PC-9 (cell line): Measurements from ENCODE around the gene MMS22L. TPM values are rescaled to one million over a fixed set of nuclear protein-coding genes. Genes with fewer than 3 reads are reported as not detected.

Source experiments
- BruUV-seq: library from RNA; stranded (reverse); fragments of 400-500 nt; replicated peaks from 2 replicates; lab custom pipeline; 2021; lab: Mats Ljungman, UMichigan
- CTCF ChIA-PET: fragments of 300-600 bp; sonication (Branson Sonifier 250); formaldehyde crosslinking; loops from one replicate; lab custom pipeline; 2022; ENCODE audit warnings: antibody characterized with exemption; lab: Charles Lee
- POLR2A ChIA-PET: fragments of 300-600 bp; sonication (Branson Sonifier 250); formaldehyde crosslinking; loops from one replicate; lab custom pipeline; 2022; ENCODE audit warnings: antibody characterized with exemption; ENCODE audit not compliant: unreplicated experiment; lab: Charles Lee
- DNase-seq, 2 experiments: peaks; one replicate each; pipeline versions ENCODE4 v3.0.0 to v3.0.0-alpha.2; 2015 to 2022; ENCODE audit warnings: mixed read lengths in 1 of 2
- H2AFZ ChIP-seq: fragments of 200-600 bp; sonication (generic); 2 replicates; pipeline ENCODE4 v1.8.1; 2017; ENCODE audit warnings: antibody characterized with exemption
- H3F3A ChIP-seq: fragments of 200-600 bp; sonication (generic); 2 replicates; pipeline ENCODE4 v1.8.1; 2017; ENCODE audit warnings: antibody characterized with exemption, mild to moderate bottlenecking, low read depth; ENCODE audit not compliant: insufficient read depth
- H3K27ac ChIP-seq: fragments of 200-600 bp; sonication (generic); 2 replicates; pipeline ENCODE4 v1.6.1; 2016; ENCODE audit warnings: mixed run types
- H3K27me3 ChIP-seq: fragments of 200-600 bp; sonication (generic); 2 replicates; pipeline ENCODE4 v1.6.1; 2016; ENCODE audit warnings: low read depth, mixed run types; ENCODE audit not compliant: insufficient read depth
- H3K36me3 ChIP-seq: fragments of 200-600 bp; sonication (generic); 2 replicates; pipeline ENCODE4 v1.6.1; 2016; ENCODE audit warnings: low read depth, mixed run types
- H3K4me1 ChIP-seq: fragments of 200-600 bp; sonication (generic); replicated peaks from 2 replicates; pipeline ENCODE4 v1.6.1; 2016; ENCODE audit warnings: mixed run types; ENCODE audit not compliant: insufficient read depth
- H3K4me2 ChIP-seq: fragments of 200-600 bp; sonication (generic); 2 replicates; pipeline ENCODE4 v1.6.1; 2017; ENCODE audit warnings: mixed run types
- H3K4me3 ChIP-seq: fragments of 200-600 bp; sonication (generic); 2 replicates; pipeline ENCODE4 v1.6.1; 2016; ENCODE audit warnings: mixed run types
- H3K79me2 ChIP-seq: fragments of 200-600 bp; sonication (generic); 2 replicates; pipeline ENCODE4 v1.6.1; 2017; ENCODE audit warnings: low read depth, mixed run types
- H3K9me2 ChIP-seq: fragments of 200-600 bp; sonication (generic); 2 replicates; pipeline ENCODE4 v1.8.1; 2017; ENCODE audit warnings: mild to moderate bottlenecking; ENCODE audit not compliant: insufficient read depth
- H3K9me3 ChIP-seq: fragments of 200-600 bp; sonication (generic); 2 replicates; pipeline ENCODE4 v1.8.1; 2016; ENCODE audit warnings: low read depth; ENCODE audit not compliant: insufficient read depth
- H4K20me1 ChIP-seq: fragments of 200-600 bp; sonication (generic); 2 replicates; pipeline ENCODE4 v1.8.1; 2017; ENCODE audit not compliant: insufficient read depth
- EZH2 ChIP-seq: fragments of 200-600 bp; sonication (generic); IDR thresholded peaks from 2 replicates; pipeline ENCODE4 v1.8.0; 2017; ENCODE audit warnings: antibody characterized with exemption, low read depth
- intact Hi-C: fragments of 100-400 bp; cut with micrococcal nuclease; formaldehyde crosslinking; loops from one replicate; pipeline ENCODE4 v1.10.0; 2022; ENCODE audit not compliant: unreplicated experiment
- total RNA-seq: library from RNA; stranded (reverse); gene quantifications from 2 replicates; pipeline ENCODE4 v1.2.3, GENCODE V29; 2021
- TF ChIP-seq, protein P1 (sequence below): fragments of 200-600 bp; sonication (generic); conservative IDR thresholded peaks from 2 replicates; pipeline ENCODE4 v1.6.1; 2017; ENCODE audit warnings: mixed run types, antibody characterized with exemption, mild to moderate bottlenecking, moderate library complexity

MMS22L gene
- total RNA-seq, 1 experiment from 2014 or later: 43.6 TPM

DNA sequence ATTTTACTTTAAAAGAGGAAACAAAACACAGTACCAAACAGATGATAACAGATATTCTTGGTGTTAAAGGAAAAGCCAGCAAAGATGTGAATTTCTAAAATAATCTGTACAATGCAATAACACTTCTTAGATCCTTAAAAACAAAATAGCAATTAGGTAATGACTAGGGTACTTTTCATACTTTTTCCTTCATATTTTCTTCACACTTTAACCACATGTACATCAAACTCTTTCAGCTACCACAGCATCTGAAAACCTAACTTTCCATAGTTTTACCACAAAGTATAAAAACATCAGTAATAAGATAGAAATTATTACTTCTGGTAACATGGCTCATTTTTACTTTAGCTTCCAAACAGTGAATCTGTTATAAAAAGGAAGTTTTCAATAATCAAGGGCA, 141.3 kb downstream of the MMS22L start:
- H3K27me3 ChIP-seq: no peaks in the 10 kb centered on the region

GRCh38 chr6:97138581-97138980, 144.4 kb downstream of the MMS22L start:
- Histone ChIP-seq H3K9me3 (no peaks in the 10 kb centered on the region), H3K4me3 (no peak overlapping the region), H3K4me1 (no peaks in the 10 kb centered on the region), H3K27me3 (no peaks in the 10 kb centered on the region), H3K27ac (no peak overlapping the region), H3K9me2 (no peaks in the 10 kb centered on the region), H2AFZ (no peak overlapping the region), H3F3A (no peaks in the 10 kb centered on the region), H3K4me2 (no peak overlapping the region), H4K20me1 (no peaks in the 10 kb centered on the region), H3K36me3 (no peaks in the 10 kb centered on the region), H3K79me2 (no peaks in the 10 kb centered on the region)
- BruUV-seq: no TSS peak
- intact Hi-C loops: no loop called here
- no peak for DNase-seq
- ChIA-PET CTCF (no interaction called here), POLR2A (no interaction called here)
- TF ChIP-seq, protein P1, sequence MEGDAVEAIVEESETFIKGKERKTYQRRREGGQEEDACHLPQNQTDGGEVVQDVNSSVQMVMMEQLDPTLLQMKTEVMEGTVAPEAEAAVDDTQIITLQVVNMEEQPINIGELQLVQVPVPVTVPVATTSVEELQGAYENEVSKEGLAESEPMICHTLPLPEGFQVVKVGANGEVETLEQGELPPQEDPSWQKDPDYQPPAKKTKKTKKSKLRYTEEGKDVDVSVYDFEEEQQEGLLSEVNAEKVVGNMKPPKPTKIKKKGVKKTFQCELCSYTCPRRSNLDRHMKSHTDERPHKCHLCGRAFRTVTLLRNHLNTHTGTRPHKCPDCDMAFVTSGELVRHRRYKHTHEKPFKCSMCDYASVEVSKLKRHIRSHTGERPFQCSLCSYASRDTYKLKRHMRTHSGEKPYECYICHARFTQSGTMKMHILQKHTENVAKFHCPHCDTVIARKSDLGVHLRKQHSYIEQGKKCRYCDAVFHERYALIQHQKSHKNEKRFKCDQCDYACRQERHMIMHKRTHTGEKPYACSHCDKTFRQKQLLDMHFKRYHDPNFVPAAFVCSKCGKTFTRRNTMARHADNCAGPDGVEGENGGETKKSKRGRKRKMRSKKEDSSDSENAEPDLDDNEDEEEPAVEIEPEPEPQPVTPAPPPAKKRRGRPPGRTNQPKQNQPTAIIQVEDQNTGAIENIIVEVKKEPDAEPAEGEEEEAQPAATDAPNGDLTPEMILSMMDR: no peak
- no peak for TF ChIP-seq EZH2

More for the DNA sequence above, 141.3 kb downstream of the MMS22L start:
- BruUV-seq: no TSS peak
- Histone ChIP-seq H3K27ac (no peak overlapping the region), H2AFZ (no peak overlapping the region), H3K9me3 (no peaks in the 10 kb centered on the region), H3K4me1 (no peaks in the 10 kb centered on the region), H4K20me1 (no peaks in the 10 kb centered on the region), H3K4me3 (no peak overlapping the region), H3K9me2 (no peaks in the 10 kb centered on the region), H3K79me2 (no peaks in the 10 kb centered on the region), H3F3A (peaks cover 7% of the 10 kb centered on the region; the same call in 1 of the 2 replicates), H3K4me2 (no peak overlapping the region), H3K36me3 (no peaks in the 10 kb centered on the region)
- no peak for DNase-seq
- POLR2A ChIA-PET: no interaction called here
- intact Hi-C loops: no loop called here
- no peak for TF ChIP-seq EZH2
- TF ChIP-seq, protein P1: no peak
- CTCF ChIA-PET: no interaction called here

DNA sequence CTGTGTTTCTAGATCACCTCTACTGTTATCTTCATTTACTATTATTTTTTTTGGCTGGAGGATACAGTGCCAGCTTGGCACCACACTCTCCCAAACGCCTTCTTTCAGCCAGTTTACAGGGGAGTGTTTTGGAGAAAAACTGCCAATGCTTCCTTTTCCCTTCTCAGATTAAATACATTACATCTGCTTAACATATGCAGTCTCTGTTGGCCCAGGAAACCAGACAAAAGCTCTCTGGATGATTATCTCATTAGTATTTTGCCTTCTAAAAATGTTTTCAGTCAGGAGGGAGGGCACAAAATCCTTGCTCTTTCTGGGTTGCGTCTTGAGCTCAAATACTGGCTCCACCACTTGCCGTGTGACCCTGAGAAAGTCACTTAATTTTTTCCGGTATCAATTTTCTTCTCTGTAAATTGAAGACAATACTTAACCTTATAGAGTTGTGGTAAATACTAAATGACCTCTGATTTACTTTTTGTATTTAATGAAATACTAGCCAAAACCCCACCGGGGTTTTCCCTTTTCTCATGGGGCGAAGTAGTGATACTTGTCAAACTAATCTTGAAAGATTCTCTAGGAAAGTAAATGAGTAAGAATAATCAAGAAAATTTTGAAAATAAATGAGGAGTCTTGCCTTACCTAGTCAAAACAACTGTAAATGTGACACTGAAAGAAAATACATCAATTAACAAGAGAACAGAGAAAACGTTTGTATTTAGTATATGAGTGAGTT, 146.2 kb downstream of the MMS22L start:
- no peaks in the 10 kb centered on the region for H3K27me3 ChIP-seq
- H3F3A ChIP-seq: no peaks in the 10 kb centered on the region

More for the DNA sequence above, 146.2 kb downstream of the MMS22L start:
- Histone ChIP-seq H3K4me3 (no peak overlapping the region), H3K79me2 (no peaks in the 10 kb centered on the region), H4K20me1 (no peaks in the 10 kb centered on the region), H3K4me2 (no peak overlapping the region), H3K9me3 (no peaks in the 10 kb centered on the region), H3K9me2 (no peaks in the 10 kb centered on the region), H3K36me3 (no peaks in the 10 kb centered on the region), H2AFZ (no peak overlapping the region), H3K27ac (no peak overlapping the region), H3K4me1 (no peaks in the 10 kb centered on the region)
- TF ChIP-seq EZH2: no peak
- TF ChIP-seq, protein P1: no peak
- intact Hi-C loops: no loop called here
- BruUV-seq: no TSS peak
- ChIA-PET POLR2A (no interaction called here), CTCF (no interaction called here)
- no peak for DNase-seq
